Hepatocyte (in vitro differentiated cells): Measurements from ENCODE around the gene KYAT1.

ENCODE experiments used
- EZH2 ChIP-seq: fragments of 200-600 bp; sonication (generic); IDR thresholded peaks from 2 replicates; pipeline ENCODE4 v1.6.1; 2016; ENCODE audit warnings: antibody characterized with exemption, mild to moderate bottlenecking, borderline replicate concordance
- EZH2phosphoT487 ChIP-seq: fragments of 200-600 bp; sonication (generic); IDR thresholded peaks from one replicate; pipeline ENCODE4 v1.6.1; 2018; ENCODE audit warnings: antibody characterized with exemption, mild to moderate bottlenecking, low read depth, moderate library complexity; ENCODE audit not compliant: unreplicated experiment, severe bottlenecking
- TF ChIP-seq, protein P1 (sequence below): fragments of 200-600 bp; sonication (generic); IDR thresholded peaks from 2 replicates; pipeline ENCODE4 v1.5.1; 2016; ENCODE audit warnings: antibody characterized with exemption, mild to moderate bottlenecking; ENCODE audit not compliant: poor library complexity

DNA sequence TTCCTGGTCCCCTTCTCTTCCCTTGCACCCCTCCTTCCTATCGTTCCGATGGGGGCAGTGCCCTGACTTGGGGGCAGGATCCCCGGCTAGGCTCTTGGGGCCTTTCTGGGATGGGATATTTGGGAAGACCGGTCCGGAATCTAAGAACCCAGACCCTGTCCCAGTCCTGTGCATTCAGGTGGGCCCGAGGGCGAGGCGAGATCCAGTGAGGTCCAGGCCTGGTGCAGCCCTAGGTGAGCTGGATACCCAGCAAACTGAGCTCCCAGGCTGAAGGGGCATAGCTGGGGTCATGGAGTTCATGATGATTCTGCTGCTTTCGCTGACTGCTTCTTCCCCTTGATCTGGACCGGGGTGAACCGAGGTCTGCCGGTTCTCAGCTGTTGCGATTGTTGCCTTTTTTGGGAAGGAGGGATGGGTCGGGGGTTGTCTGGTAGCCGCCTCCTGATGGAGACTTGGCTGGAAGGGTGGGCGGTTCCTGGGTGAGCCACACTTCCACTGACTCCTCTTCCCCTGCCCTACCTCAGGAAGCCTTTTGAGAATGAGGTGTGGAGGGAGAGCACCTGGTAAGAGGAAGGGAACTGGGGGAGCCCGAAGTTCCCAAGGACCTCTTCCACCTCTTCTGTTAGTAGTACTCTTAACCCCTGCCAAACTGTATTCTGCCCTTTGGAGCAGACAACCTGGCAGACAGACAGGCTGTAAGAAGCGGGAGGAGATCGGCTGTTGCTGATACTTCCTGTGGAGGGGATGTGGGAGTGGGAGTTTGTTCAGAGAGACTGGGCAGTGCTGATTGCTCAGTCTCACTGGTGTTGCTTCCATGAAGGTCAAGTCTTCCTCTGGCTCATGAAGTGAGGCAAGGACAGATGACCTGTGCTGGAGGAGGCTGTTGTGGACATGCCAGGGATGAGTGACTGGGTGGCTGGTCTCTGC, 1.2 kb upstream of the KYAT1 start:
- TF ChIP-seq, protein P1, sequence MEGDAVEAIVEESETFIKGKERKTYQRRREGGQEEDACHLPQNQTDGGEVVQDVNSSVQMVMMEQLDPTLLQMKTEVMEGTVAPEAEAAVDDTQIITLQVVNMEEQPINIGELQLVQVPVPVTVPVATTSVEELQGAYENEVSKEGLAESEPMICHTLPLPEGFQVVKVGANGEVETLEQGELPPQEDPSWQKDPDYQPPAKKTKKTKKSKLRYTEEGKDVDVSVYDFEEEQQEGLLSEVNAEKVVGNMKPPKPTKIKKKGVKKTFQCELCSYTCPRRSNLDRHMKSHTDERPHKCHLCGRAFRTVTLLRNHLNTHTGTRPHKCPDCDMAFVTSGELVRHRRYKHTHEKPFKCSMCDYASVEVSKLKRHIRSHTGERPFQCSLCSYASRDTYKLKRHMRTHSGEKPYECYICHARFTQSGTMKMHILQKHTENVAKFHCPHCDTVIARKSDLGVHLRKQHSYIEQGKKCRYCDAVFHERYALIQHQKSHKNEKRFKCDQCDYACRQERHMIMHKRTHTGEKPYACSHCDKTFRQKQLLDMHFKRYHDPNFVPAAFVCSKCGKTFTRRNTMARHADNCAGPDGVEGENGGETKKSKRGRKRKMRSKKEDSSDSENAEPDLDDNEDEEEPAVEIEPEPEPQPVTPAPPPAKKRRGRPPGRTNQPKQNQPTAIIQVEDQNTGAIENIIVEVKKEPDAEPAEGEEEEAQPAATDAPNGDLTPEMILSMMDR = no peak
- TF ChIP-seq EZH2phosphoT487 = no peak
- TF ChIP-seq EZH2 = no peak
